Type B pancreatic cell (in vitro differentiated cells): ENCODE measurements around the gene UTF1. TPM values are rescaled to one million over a fixed set of nuclear protein-coding genes. Genes with fewer than 3 reads are reported as not detected.

ENCODE experiments used
- DNase-seq: peaks from one replicate; pipeline ENCODE4 v3.0.0; 2021; ENCODE audit warnings: mixed read lengths; ENCODE audit not compliant: unreplicated experiment; ENCODE audit errors: extremely low spot score
- H3K27ac Mint-ChIP-seq: 2 replicates; pipeline ENCODE4 v1.8.0; 2021; ENCODE audit warnings: mild to moderate bottlenecking, mixed read lengths
- H3K27me3 Mint-ChIP-seq: 2 replicates; pipeline ENCODE4 v1.8.0; 2021; ENCODE audit warnings: mixed read lengths
- H3K36me3 Mint-ChIP-seq: 2 replicates; pipeline ENCODE4 v1.8.0; 2021; ENCODE audit warnings: mixed read lengths
- H3K4me1 Mint-ChIP-seq: one replicate; pipeline ENCODE4 v1.8.0; 2021; ENCODE audit warnings: mixed read lengths; ENCODE audit not compliant: unreplicated experiment
- H3K4me3 Mint-ChIP-seq: 2 replicates; pipeline ENCODE4 v1.8.0; 2021; ENCODE audit warnings: mild to moderate bottlenecking, mixed read lengths
- H3K9me3 Mint-ChIP-seq: 2 replicates; pipeline ENCODE4 v1.8.0; 2021; ENCODE audit warnings: mixed read lengths
- CTCF ChIP-seq: fragments of 200-600 bp; sonication (generic); conservative IDR thresholded peaks from 2 replicates; pipeline ENCODE4 v1.5.0; 2021; ENCODE audit warnings: antibody characterized with exemption, mild to moderate bottlenecking
- total RNA-seq: library from RNA; stranded (reverse); gene quantifications from 2 replicates; pipeline ENCODE4 v1.2.1, GENCODE V29; 2021; ENCODE audit warnings: low replicate concordance

The UTF1 gene
- total RNA-seq, 1 donor from 2014 or later = not detected

GRCh38 chr10:133200621-133201031 is 29.4 kb upstream of the UTF1 start:
- no peaks in the 10 kb centered on the region for H3K4me1 Mint-ChIP-seq
- no peaks in the 10 kb centered on the region for H3K27me3 Mint-ChIP-seq
- DNase-seq = no peak
- no peaks in the 10 kb centered on the region for H3K36me3 Mint-ChIP-seq
- H3K27ac Mint-ChIP-seq = no peak overlapping the region
- no peak overlapping the region for H3K4me3 Mint-ChIP-seq
- no peak for TF ChIP-seq CTCF
- no peaks in the 10 kb centered on the region for H3K9me3 Mint-ChIP-seq

- Mint-ChIP-seq H3K36me3 (no peaks in the 10 kb centered on the region), H3K4me1 (no peaks in the 10 kb centered on the region), H3K27me3 (no peaks in the 10 kb centered on the region), H3K27ac (no peak overlapping the region), H3K4me3 (no peak overlapping the region), H3K9me3 (no peaks in the 10 kb centered on the region)
- DNase-seq = no peak
- no peak for TF ChIP-seq CTCF
These were observed 28.7 kb upstream of the UTF1 start for GRCh38 chr10:133201151-133201947.

GRCh38 chr10:133201948-133202725 is 27.9 kb upstream of the UTF1 start:
- Mint-ChIP-seq H3K4me1 (no peaks in the 10 kb centered on the region), H3K4me3 (no peak overlapping the region), H3K9me3 (no peaks in the 10 kb centered on the region), H3K36me3 (no peaks in the 10 kb centered on the region), H3K27ac (no peak overlapping the region), H3K27me3 (no peaks in the 10 kb centered on the region)
- no peak for DNase-seq
- no peak for TF ChIP-seq CTCF

- Mint-ChIP-seq H3K9me3 (no peaks in the 10 kb centered on the region), H3K27me3 (no peaks in the 10 kb centered on the region), H3K4me3 (no peak overlapping the region), H3K4me1 (no peaks in the 10 kb centered on the region), H3K27ac (no peak overlapping the region), H3K36me3 (no peaks in the 10 kb centered on the region)
- no peak for DNase-seq
- no peak for TF ChIP-seq CTCF
These were observed 27.0 kb upstream of the UTF1 start for GRCh38 chr10:133202778-133203651.

- Mint-ChIP-seq H3K4me3 (no peak overlapping the region), H3K4me1 (no peaks in the 10 kb centered on the region), H3K9me3 (no peaks in the 10 kb centered on the region), H3K27me3 (no peaks in the 10 kb centered on the region), H3K27ac (no peak overlapping the region), H3K36me3 (no peaks in the 10 kb centered on the region)
- DNase-seq = no peak
- no peak for TF ChIP-seq CTCF
These were observed 26.3 kb upstream of the UTF1 start for GRCh38 chr10:133203652-133204195.
